ELR (cell line): Measurements from ENCODE around the gene OXLD1.

ENCODE experiments used
- DNase-seq: peaks from one replicate; pipeline ENCODE4 v3.0.0-alpha.2; 2015; ENCODE audit warnings: low read depth

OXLD1 gene

GRCh38 chr17:81666342-81667191 is at the start of gene OXLD1, which contains the start of gene CCDC137:
Gene OXLD1, minus strand, starts transcription at chr17:81666605. Its CDS starts 28 bp downstream, at chr17:81666577.
Gene CCDC137, plus strand, starts transcription at chr17:81666737. Its CDS starts 30 bp downstream, at chr17:81666767.
- peak; percentile 99 for DNase-seq

DNA sequence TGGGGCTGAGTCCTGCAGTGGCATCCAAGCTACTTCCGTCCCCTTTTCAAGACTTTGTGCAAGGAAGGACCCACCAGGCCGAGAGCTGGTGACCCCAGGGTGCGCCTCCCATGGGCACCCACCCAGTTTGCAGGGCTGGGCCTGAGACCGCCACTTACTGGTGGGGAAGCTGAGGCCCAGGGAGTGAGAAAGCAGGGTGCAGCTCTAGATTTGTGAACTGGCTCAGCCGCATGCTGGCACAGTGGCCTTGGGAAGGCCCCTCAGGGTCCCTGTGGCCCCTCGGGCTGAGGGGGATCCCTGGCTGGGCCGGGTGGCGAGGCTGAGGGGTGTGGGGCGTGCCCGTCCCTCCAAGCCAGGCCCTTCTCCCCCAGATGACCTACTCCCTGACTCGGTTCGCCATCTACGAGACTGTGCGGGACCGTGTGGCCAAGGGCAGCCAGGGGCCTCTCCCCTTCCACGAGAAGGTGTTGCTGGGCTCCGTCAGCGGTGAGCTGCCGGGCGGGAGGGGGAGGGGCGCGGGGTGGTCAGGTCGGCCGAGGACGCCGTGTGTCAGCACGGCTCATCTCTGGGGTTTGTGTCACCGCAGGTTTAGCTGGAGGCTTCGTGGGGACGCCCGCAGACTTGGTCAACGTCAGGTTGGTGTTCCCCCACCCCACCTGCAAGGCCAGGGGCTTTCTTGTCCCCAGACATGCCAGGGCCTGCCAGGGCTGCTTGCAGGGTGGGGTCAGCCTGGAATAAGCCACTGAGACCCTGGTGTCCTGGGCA is 48.9 kb upstream of the OXLD1 start:
- no peak for DNase-seq

GRCh38 chr17:81714412-81715106 is 48.2 kb upstream of the OXLD1 start:
- DNase-seq: no peak

DNA sequence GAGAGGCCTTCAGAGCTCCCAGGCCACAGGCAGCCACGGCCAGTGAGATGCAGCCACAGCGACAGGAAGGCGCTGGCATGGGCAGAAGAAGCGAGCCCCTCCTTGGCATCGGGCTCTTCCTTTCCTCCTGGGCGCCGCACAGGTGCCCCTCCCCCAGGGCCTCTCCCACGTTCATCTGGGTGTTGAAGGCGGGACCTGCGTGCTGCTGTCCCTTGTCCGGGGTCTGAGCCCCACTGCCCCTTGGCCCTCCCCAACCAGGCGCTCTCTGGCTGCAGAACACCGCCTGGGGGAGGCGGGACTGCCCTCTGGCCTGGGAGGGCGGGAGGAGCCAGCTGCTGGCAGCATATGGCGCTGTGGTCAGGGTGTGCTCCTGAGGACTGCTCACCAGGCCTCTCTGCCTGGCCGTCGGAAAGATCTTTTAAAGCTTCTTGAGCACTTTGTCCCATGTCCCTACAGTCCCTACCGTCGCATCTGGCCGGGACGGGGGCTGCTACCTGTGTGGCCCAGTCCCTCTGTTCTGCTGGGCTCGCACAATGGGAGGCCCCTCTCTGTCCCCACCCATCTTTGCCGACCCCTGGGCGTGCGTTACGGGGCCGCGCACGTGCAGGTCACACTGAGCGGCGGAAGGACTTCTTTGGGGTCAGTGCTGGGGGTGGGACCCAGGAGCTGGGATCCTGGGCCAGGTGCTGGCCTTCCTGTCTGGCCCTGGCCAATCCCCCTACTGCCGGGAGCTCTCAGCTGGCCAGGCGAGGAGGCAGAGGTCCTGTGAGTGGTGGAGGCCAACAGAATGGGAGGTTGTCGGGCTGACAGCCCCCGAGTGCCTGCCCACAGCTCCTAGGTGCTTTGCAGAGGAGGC is 47.4 kb upstream of the OXLD1 start:
- DNase-seq: no peak

DNA sequence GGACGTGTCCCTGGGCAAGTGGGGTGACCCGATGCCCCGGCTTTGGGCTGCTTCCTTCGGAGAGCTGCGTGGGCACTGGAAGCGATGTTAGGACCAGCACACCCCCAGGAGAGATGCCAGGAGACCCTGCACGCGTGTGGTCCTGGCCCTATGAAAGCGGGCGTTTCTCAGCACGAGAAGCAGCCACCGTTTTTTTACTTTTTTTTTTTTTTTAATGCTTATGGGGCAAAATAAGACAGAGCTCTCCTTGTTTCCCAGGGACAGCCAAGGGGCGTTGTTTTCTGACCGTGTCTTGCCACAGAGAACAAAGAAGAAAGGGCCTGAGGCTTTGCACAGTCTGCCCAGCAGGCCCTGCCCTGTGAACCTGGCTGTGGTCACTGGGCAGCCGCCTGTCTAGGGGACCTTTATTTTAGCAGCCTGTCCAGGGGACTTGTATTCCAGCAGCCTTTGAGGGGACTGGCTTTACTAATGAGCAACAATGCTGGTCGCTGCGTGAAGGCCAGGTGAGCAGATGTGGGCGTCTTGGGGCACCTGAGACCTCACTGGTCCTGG is 46.7 kb upstream of the OXLD1 start:
- DNase-seq: peak; percentile 53

DNA sequence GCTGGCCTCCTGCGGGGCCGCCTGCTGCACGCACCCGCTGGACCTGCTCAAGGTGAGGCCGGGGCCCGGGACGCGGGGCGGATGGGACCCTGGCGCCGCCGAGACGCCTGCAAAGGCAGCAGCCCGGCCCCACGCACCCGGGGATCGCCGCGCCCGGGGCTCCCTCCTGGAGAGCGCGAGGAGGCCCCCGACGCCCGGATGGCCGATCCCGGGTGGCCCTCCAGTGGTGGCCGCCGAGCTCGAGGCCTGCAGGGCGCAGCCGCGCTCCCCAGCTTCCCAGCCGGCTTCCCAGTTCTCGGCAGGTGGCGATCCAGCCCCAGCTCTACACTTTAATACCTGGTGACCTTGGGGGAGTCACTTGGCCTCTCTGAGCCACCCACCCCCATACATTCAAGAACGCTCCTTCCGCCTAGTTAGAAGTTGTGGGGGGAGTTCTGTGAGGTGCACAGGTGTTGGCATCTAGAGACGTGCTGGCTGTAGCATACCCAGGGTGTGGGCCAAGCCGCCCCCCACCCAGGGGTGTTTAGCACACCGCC is 46.1 kb upstream of the OXLD1 start:
- DNase-seq: peak; percentile 61

DNA sequence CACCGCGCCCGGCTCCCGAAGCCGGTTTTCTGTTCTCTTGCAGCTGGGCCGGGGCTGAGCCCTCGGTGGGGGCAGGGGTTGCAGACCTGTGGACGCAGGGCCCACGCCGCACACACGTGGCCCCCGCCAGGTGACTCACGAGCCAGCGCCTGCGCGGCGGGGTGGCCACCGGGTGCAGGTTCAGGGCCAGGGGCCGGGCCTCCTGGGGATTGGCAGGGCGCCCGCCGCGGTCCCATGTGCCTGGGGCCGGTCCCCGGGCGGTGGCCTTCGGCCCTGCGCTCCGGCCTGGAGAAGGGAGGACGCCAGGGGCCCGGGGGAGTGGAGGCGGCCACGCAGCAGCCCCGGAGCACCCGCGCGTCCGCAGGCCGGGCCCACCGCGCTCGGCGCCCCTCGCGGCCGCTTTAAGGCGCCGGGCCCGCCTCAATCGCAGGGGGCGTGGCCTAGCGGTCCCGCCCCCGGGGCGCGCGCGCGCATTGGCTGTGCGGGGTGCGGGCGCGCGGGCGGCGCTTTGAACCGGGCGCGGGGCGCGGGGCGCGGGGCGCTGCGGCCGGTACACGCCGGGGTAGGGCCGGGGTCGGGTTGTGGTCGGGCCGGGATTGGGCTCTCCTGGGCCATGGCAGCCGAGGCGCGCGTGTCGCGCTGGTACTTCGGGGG is 45.5 kb upstream of the OXLD1 start, which contains the start of gene SLC25A10:
Gene SLC25A10, plus strand, starts transcription at position 471 of the 654 bp plus-strand sequence. Its CDS starts 143 bp downstream, at position 614.
- DNase-seq: peak; percentile 88

GRCh38 chr17:81710514-81711308 is 44.3 kb upstream of the OXLD1 start:
- DNase-seq: peak; percentile 42

- no peak for DNase-seq
Measured at GRCh38 chr17:81708739-81709185, 42.4 kb upstream of the OXLD1 start.

- no peak for DNase-seq
Measured at GRCh38 chr17:81707725-81708646, 41.6 kb upstream of the OXLD1 start.

DNA sequence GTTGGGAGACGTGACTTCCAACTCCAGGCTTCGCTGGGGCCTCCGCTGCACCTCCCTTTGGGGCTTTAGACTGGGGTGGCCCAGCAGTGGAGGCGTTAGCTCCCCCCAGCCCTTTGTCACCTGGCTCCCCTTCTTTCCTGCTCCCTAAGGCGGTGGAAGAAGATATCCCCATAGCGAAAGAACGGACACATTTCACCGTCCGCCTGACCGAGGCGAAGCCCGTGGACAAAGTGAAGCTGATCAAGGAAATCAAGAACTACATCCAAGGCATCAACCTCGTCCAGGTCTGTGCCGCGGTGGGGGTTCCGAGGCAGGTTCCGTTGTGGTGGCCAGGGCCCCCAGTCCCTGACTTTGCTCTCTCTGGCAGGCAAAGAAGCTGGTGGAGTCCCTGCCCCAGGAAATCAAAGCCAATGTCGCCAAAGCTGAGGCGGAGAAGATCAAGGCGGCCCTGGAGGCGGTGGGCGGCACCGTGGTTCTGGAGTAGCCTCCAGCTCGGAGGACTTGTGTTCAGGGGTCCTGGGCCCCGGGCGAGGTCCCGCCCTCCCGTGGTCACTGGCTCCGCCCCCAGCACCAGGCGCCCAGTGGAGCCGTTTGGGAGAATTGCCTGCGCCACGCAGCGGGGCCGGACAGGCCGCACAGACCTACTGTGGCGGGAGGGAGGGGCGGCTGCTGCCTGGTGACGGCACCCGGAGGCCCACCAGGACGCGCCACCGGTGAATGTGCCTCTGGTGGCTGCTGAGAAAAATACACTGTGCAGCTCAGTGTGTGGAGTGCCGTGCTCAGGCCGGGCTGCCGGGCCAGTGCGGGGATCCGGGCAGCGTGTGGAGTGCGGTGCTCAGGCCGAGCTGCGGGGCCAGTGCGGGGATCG is 40.6 kb upstream of the OXLD1 start:
- DNase-seq: no peak

DNA sequence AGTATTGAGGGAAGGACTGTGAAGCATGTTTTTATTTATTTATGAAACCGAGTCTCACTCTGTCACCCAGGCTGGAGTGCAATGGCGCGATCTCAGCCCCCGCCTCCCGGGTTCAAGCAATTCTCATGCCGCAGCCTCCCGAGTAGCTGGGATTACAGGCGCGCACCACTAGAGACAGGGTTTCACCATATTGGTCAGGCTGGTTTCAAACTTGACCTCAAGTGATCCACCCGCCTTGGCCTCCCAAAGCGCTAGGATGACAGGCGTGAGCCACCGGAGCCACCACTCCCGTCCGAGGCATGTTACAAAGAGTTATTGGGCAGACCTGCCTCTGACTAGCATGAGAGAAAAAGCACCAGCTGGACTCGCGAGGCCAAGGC is 39.8 kb upstream of the OXLD1 start:
- no peak for DNase-seq

- no peak for DNase-seq
Measured at GRCh38 chr17:81705518-81706231, 39.3 kb upstream of the OXLD1 start.

- DNase-seq: peak; percentile 28
Measured at GRCh38 chr17:81703747-81704654, 37.6 kb upstream of the OXLD1 start.

DNA sequence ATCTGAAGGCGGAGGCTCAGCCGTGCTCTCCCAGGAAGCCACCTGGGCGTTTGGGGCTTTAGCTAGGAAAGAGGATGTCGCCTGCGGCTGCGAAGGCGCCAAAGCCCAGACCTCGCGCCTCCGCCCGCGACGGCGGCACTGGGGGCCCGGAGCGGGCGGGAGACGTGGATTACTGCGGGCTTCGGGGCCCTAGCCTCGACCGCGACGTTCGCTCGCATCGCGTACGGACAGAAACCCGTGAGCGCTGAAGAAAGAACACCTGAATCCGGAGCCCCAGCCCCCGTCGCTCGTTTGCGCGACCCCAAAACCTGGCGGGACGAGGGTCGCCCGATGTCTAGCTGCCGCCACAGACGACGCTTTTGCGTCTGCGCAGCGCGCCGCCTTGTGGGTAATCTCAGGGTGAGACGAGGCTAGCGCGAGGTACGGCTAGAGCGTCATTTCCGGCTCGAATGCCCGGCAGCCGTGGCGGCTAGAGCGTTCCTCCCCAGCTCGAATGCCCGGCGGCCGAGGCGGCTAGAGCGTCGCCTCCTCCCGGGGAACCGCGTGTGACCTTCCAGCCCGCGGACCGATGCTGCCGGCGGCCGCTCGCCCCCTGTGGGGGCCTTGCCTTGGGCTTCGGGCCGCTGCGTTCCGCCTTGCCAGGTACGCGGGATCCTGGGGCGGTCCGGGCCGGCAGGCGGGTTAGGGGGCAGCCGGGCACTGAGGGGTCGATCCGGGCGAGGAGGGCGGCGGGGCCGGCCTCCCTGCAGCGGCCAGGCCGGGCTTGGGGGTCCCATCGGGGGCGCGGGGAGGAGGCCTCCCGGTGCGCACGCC is 36.7 kb upstream of the OXLD1 start, which contains the start of gene MRPL12:
Gene MRPL12, plus strand, starts transcription at position 434 of the 813 bp plus-strand sequence. Its CDS starts 135 bp downstream, at position 569.
- DNase-seq: peak; percentile 97
